ENCODE data around the gene FOLR2.
A peak's percentile ranks its signal among the peaks of the same experiment; 100 is the strongest.

FOLR2 gene

GRCh38 chr11:72230764-72231365, 14.3 kb downstream of the FOLR2 start:
- no peak for DNase-seq

- DNase-seq = no peak
Measured at GRCh38 chr11:72231396-72232259, 15.0 kb downstream of the FOLR2 start.

GRCh38 chr11:72232260-72233055, 15.9 kb downstream of the FOLR2 start:
- no peak for DNase-seq

- no peak for DNase-seq
Measured at GRCh38 chr11:72233056-72233772, 16.6 kb downstream of the FOLR2 start.

GRCh38 chr11:72233773-72234513, 17.3 kb downstream of the FOLR2 start:
- no peak for DNase-seq

- no peak for DNase-seq
Measured at GRCh38 chr11:72234514-72234830, 17.9 kb downstream of the FOLR2 start.

GRCh38 chr11:72234920-72235319, 18.3 kb downstream of the FOLR2 start:
- DNase-seq = no peak

GRCh38 chr11:72235351-72236057, 18.9 kb downstream of the FOLR2 start:
- DNase-seq = no peak

- no peak for DNase-seq
Measured at GRCh38 chr11:72236083-72236697, 19.6 kb downstream of the FOLR2 start.

GRCh38 chr11:72236774-72237111, 20.1 kb downstream of the FOLR2 start:
- DNase-seq = no peak

- no peak for DNase-seq
Measured at GRCh38 chr11:72237112-72237931, 20.7 kb downstream of the FOLR2 start.

- peak; percentile 46 for DNase-seq
Measured at GRCh38 chr11:72238040-72238450, 21.5 kb downstream of the FOLR2 start.

GRCh38 chr11:72238492-72239312, 22.1 kb downstream of the FOLR2 start:
- no peak for DNase-seq

- DNase-seq = no peak
Measured at GRCh38 chr11:72239313-72239848, 22.8 kb downstream of the FOLR2 start.

- no peak for DNase-seq
Measured at GRCh38 chr11:72239849-72240460, 23.4 kb downstream of the FOLR2 start.

- no peak for DNase-seq
Measured at GRCh38 chr11:72240461-72241290, 24.1 kb downstream of the FOLR2 start.

GRCh38 chr11:72241291-72241781, 24.7 kb downstream of the FOLR2 start:
- no peak for DNase-seq

- DNase-seq = no peak
Measured at GRCh38 chr11:72242141-72242540, 25.5 kb downstream of the FOLR2 start.
